ENCODE measurements around the gene MTPN. TPM values are rescaled to one million over a fixed set of nuclear protein-coding genes. Genes with fewer than 3 reads are reported as not detected.
A peak's percentile ranks its signal among the peaks of the same experiment; 100 is the strongest.

Gene MTPN
- total RNA-seq, 2 experiments from 2014 or later, result 88.4 to 94.0 TPM

DNA sequence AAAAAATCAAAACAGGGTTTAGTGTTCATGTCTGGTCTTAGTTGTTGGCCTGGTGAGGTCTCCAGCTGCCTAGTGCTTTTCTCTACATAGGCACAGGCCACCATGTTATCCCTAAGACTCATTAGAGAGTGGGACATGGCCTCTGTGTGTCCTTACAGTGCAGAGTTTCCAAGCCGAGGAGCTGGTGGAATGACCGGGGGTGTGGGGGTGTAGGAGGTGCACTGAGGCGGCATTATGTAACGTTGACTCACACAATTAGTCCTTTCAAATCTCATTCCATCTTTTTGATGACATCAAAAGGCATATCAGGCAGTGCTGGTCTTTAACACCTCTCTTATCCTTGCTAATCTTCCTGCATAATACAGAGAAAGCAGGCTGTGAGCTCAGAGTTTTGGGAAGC lies 71.3 kb downstream of the MTPN start:
- H3K27me3 ChIP-seq (ENCODE audit: control insufficient read depth in 1 of 2, insufficient read depth in 2 of 2, low read length in 2 of 2), result no peaks in the 10 kb centered on the region
- no peaks in the 10 kb centered on the region for H3K36me3 ChIP-seq (ENCODE audit: insufficient read depth, low read length)
- no peak overlapping the region for H3K27ac ChIP-seq (ENCODE audit: low read depth in 1 of 2, low read length in 2 of 2)
- CTCF ChIA-PET, result no interaction called here
- DNase-seq (no peak), ATAC-seq (ENCODE audit: poor library complexity) (no peak)
- POLR2A ChIA-PET, result no interaction called here
- Mint-ChIP-seq H3K36me3 (ENCODE audit: low read depth) (no peaks in the 10 kb centered on the region), H3K27ac (no peak overlapping the region), H3K9me3 (no peaks in the 10 kb centered on the region), H3K4me1 (ENCODE audit: low read depth) (no peaks in the 10 kb centered on the region), H3K27me3 (no peaks in the 10 kb centered on the region), H3K4me3 (no peak overlapping the region)
- TF ChIP-seq CTCF (IDR thresholded peaks at IDR 0.05), result no peak
- H3K4me3 ChIP-seq (ENCODE audit: low read length), result no peak overlapping the region
- H3K9me3 ChIP-seq (ENCODE audit: control insufficient read depth in 1 of 2, insufficient read depth in 1 of 2, low read length in 2 of 2), result no peaks in the 10 kb centered on the region
- no peaks in the 10 kb centered on the region for H3K4me1 ChIP-seq (ENCODE audit: insufficient read depth, low read length)
- intact Hi-C loops (cut with DNase I, micrococcal nuclease), result no loop called here

DNA sequence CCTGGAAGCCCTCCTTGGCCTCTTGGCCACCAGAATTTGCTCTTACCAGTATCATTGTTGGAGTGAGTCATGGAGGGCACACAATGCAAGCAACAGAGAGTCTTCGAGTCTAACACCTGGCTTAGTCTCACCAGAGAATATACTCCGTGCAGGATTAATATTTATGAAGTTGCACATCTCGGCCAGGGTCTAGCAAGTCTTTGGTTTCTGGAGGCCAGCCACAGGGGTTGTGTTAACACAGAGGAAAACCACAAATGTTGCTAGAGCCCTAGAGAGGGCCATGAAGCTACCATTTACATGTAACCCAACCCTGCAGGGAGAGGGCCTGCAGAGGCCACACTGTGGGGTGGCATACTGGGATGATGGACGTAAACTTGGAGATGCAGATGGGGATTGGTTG lies 71.8 kb downstream of the MTPN start:
- CTCF ChIA-PET, result no interaction called here
- DNase-seq, result peak in 1 of 14 experiments; percentile 14
- Histone ChIP-seq H3K27ac (ENCODE audit: low read depth in 1 of 2, low read length in 2 of 2) (no peak overlapping the region), H3K4me1 (ENCODE audit: insufficient read depth, low read length) (no peaks in the 10 kb centered on the region), H3K36me3 (ENCODE audit: insufficient read depth, low read length) (no peaks in the 10 kb centered on the region), H3K27me3 (ENCODE audit: control insufficient read depth in 1 of 2, insufficient read depth in 2 of 2, low read length in 2 of 2) (no peaks in the 10 kb centered on the region), H3K9me3 (ENCODE audit: control insufficient read depth in 1 of 2, insufficient read depth in 1 of 2, low read length in 2 of 2) (no peaks in the 10 kb centered on the region), H3K4me3 (ENCODE audit: low read length) (no peak overlapping the region)
- ATAC-seq (ENCODE audit: poor library complexity), result no peak
- Mint-ChIP-seq H3K27me3 (no peaks in the 10 kb centered on the region), H3K4me3 (no peak overlapping the region), H3K4me1 (ENCODE audit: low read depth) (no peaks in the 10 kb centered on the region), H3K27ac (no peak overlapping the region), H3K36me3 (ENCODE audit: low read depth) (no peaks in the 10 kb centered on the region), H3K9me3 (no peaks in the 10 kb centered on the region)
- TF ChIP-seq CTCF (IDR thresholded peaks at IDR 0.05), result no peak
- intact Hi-C loops (cut with DNase I, micrococcal nuclease), result no loop called here
- POLR2A ChIA-PET, result no interaction called here

DNA sequence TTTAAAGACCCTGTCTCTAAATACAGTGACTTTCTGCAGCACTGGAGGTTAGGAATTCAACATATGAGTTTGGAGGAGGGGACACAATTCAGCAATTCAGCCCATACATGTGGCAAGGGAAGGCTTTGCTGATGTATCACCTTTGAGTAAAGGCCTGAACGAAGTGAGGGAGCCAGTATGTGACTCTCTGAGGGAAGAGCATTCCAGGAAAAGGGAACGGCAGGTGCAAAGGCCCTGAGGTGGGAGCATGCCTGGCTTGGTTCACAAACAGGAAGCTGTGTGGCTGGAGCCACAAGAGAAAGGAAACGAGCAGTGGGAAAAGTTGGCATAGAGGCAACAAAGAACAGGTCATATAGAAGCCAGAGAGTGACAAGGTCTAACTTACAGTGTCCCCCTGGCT lies 72.9 kb downstream of the MTPN start:
- Histone ChIP-seq H3K27me3 (ENCODE audit: control insufficient read depth in 1 of 2, insufficient read depth in 2 of 2, low read length in 2 of 2) (no peaks in the 10 kb centered on the region), H3K27ac (ENCODE audit: low read depth in 1 of 2, low read length in 2 of 2) (no peak overlapping the region), H3K9me3 (ENCODE audit: control insufficient read depth in 1 of 2, insufficient read depth in 1 of 2, low read length in 2 of 2) (no peaks in the 10 kb centered on the region), H3K4me1 (ENCODE audit: insufficient read depth, low read length) (no peaks in the 10 kb centered on the region), H3K4me3 (ENCODE audit: low read length) (no peak overlapping the region), H3K36me3 (ENCODE audit: insufficient read depth, low read length) (no peaks in the 10 kb centered on the region)
- Mint-ChIP-seq H3K9me3 (no peaks in the 10 kb centered on the region), H3K4me3 (no peak overlapping the region), H3K27me3 (no peaks in the 10 kb centered on the region), H3K36me3 (ENCODE audit: low read depth) (no peaks in the 10 kb centered on the region), H3K4me1 (ENCODE audit: low read depth) (no peaks in the 10 kb centered on the region), H3K27ac (no peak overlapping the region)
- DNase-seq (no peak), ATAC-seq (ENCODE audit: poor library complexity) (no peak)
- CTCF ChIA-PET, result no interaction called here
- intact Hi-C loops (cut with DNase I, micrococcal nuclease), result no loop called here
- POLR2A ChIA-PET, result no interaction called here
- no peak for TF ChIP-seq CTCF (IDR thresholded peaks at IDR 0.05)

Data from CD4-positive, alpha-beta T cell (primary cell).